ENCODE results near the gene WSCD1. TPM values are rescaled to one million over a fixed set of nuclear protein-coding genes. Genes with fewer than 3 reads are reported as not detected.

The WSCD1 gene
- total and polyA plus RNA-seq, 2 of the 4 experiments (the other 2 are of a cell fraction), result 0.07 TPM; not detected in 1

GRCh38 chr17:6097005-6097279 lies 26.8 kb downstream of the WSCD1 start:
- H2BK20ac ChIP-seq (ENCODE audit: low read depth, low read length), result no peak overlapping the region
- no peak overlapping the region for H3K18ac ChIP-seq (ENCODE audit: low read depth, low read length)
- no peaks in the 10 kb centered on the region for H3K4me1 ChIP-seq (ENCODE audit: control insufficient read depth, insufficient read depth, low read length)
- no peak overlapping the region for H2BK15ac ChIP-seq (ENCODE audit: low read depth, low read length)
- ATAC-seq (ENCODE audit: low read depth) (no peak), DNase-seq (no peak)
- ChIA-PET POLR2A (ENCODE audit: unreplicated experiment) (no interaction called here), CTCF (no interaction called here)
- TF ChIP-seq POLR2A (IDR thresholded peaks at IDR 0.05; ENCODE audit: low read depth, low read length) (no peak), NFE2L2 (IDR thresholded peaks at IDR 0.05; ENCODE audit: low read depth, low read length) (no peak), MXI1 (IDR thresholded peaks at IDR 0.05; ENCODE audit: borderline replicate concordance, low read depth, low read length) (no peak), MAFK (IDR thresholded peaks at IDR 0.05; ENCODE audit: low read depth, low read length) (no peak), MAZ (IDR thresholded peaks at IDR 0.05; ENCODE audit: borderline replicate concordance, low read depth, low read length) (no peak), RFX5 (IDR thresholded peaks at IDR 0.05; ENCODE audit: low read depth, low read length) (no peak), BHLHE40 (IDR thresholded peaks at IDR 0.05; ENCODE audit: low read depth, low read length) (no peak), FOS (IDR thresholded peaks at IDR 0.05; ENCODE audit: low read depth, low read length) (no peak), SMC3 (IDR thresholded peaks at IDR 0.05; ENCODE audit: low read depth, low read length) (no peak), CEBPB (IDR thresholded peaks at IDR 0.05; ENCODE audit: low read depth, low read length) (no peak), RCOR1 (IDR thresholded peaks at IDR 0.05; ENCODE audit: insufficient replicate concordance, low read length) (no peak), RAD21 (IDR thresholded peaks at IDR 0.05; ENCODE audit: low read length) (no peak), CHD1 (IDR thresholded peaks at IDR 0.05; ENCODE audit: low read depth, low read length) (no peak)
- TF ChIP-seq, protein P1, sequence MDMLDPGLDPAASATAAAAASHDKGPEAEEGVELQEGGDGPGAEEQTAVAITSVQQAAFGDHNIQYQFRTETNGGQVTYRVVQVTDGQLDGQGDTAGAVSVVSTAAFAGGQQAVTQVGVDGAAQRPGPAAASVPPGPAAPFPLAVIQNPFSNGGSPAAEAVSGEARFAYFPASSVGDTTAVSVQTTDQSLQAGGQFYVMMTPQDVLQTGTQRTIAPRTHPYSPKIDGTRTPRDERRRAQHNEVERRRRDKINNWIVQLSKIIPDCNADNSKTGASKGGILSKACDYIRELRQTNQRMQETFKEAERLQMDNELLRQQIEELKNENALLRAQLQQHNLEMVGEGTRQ (IDR thresholded peaks at IDR 0.05; ENCODE audit: low read depth, low read length), result no peak
- TF ChIP-seq, protein P2, sequence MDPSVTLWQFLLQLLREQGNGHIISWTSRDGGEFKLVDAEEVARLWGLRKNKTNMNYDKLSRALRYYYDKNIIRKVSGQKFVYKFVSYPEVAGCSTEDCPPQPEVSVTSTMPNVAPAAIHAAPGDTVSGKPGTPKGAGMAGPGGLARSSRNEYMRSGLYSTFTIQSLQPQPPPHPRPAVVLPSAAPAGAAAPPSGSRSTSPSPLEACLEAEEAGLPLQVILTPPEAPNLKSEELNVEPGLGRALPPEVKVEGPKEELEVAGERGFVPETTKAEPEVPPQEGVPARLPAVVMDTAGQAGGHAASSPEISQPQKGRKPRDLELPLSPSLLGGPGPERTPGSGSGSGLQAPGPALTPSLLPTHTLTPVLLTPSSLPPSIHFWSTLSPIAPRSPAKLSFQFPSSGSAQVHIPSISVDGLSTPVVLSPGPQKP (IDR thresholded peaks at IDR 0.05; ENCODE audit: borderline replicate concordance, low read depth, low read length), result no peak
- TF ChIP-seq, protein P3, sequence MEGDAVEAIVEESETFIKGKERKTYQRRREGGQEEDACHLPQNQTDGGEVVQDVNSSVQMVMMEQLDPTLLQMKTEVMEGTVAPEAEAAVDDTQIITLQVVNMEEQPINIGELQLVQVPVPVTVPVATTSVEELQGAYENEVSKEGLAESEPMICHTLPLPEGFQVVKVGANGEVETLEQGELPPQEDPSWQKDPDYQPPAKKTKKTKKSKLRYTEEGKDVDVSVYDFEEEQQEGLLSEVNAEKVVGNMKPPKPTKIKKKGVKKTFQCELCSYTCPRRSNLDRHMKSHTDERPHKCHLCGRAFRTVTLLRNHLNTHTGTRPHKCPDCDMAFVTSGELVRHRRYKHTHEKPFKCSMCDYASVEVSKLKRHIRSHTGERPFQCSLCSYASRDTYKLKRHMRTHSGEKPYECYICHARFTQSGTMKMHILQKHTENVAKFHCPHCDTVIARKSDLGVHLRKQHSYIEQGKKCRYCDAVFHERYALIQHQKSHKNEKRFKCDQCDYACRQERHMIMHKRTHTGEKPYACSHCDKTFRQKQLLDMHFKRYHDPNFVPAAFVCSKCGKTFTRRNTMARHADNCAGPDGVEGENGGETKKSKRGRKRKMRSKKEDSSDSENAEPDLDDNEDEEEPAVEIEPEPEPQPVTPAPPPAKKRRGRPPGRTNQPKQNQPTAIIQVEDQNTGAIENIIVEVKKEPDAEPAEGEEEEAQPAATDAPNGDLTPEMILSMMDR (conservative IDR thresholded peaks at IDR 0.05; ENCODE audit: low read depth, low read length), result no peak
- H3K27me3 ChIP-seq (ENCODE audit: control insufficient read depth, insufficient read depth, low read length), result no peaks in the 10 kb centered on the region
- no peak overlapping the region for H3K4ac ChIP-seq (ENCODE audit: low read depth, low read length)
- H4K5ac ChIP-seq (ENCODE audit: low read depth, low read length), result no peak overlapping the region
- H2BK5ac ChIP-seq (ENCODE audit: low read depth, low read length, poor library complexity, severe bottlenecking), result no peak overlapping the region
- H3K27ac ChIP-seq (ENCODE audit: insufficient read depth, low read length), result no peak overlapping the region
- dilution Hi-C loops (cut with HindIII; ENCODE audit: low sequenced_read_pairs, unreplicated experiment), result no loop called here
- H3K79me1 ChIP-seq (ENCODE audit: low read depth in 1 of 2, low read length in 2 of 2), result no peaks in the 10 kb centered on the region
- no peak overlapping the region for H4K91ac ChIP-seq (ENCODE audit: insufficient read depth, low read depth, low read length)
- H2AK5ac ChIP-seq (ENCODE audit: low read depth, low read length), result no peak overlapping the region
- in situ Hi-C loops (cut with MboI; ENCODE audit: low sequenced_read_pairs), result no loop called here
- no peaks in the 10 kb centered on the region for H3K9me1 ChIP-seq (ENCODE audit: insufficient read depth, low read length)
- no peak overlapping the region for H2AFZ ChIP-seq (replicated peaks; ENCODE audit: low read length, poor library complexity)
- H4K20me1 ChIP-seq (ENCODE audit: insufficient read depth, low read length), result no peaks in the 10 kb centered on the region
- H3K4me2 ChIP-seq (ENCODE audit: low read depth, low read length), result no peak overlapping the region
- H2BK120ac ChIP-seq (ENCODE audit: low read depth, low read length), result no peak overlapping the region
- no peak overlapping the region for H3K23ac ChIP-seq (ENCODE audit: low read depth, low read length)
- no peak overlapping the region for H4K8ac ChIP-seq (ENCODE audit: low read depth in 2 of 2, low read length in 2 of 2)
- H3K56ac ChIP-seq (ENCODE audit: extremely low read depth, insufficient read depth, low read length), result no peak overlapping the region
- no TSS peak for BruUV-seq (replicated peaks)
- no peaks in the 10 kb centered on the region for H3K36me3 ChIP-seq (ENCODE audit: control insufficient read depth, insufficient read depth, low read length)
- H3K14ac ChIP-seq (replicated peaks; ENCODE audit: low read depth, low read length), result no peak overlapping the region
- H3K4me3 ChIP-seq (ENCODE audit: insufficient read depth, low read depth, low read length), result no peak overlapping the region
- H3K9me3 ChIP-seq (ENCODE audit: control insufficient read depth, insufficient read depth, low read length), result peaks cover 8% of the 10 kb centered on the region; the same call in 1 of the 2 replicates
- H2AK9ac ChIP-seq (replicated peaks; ENCODE audit: low read depth, low read length, poor library complexity), result no peak overlapping the region
- intact Hi-C loops (cut with micrococcal nuclease), result no loop called here
- H3K9ac ChIP-seq (ENCODE audit: low read depth, low read length), result no peak overlapping the region
- WGBS, 2 experiments (ENCODE audit: extremely low coverage in 2 of 2, insufficient read length in 1 of 2), result 60% methylated on average over 1 of the region's 10 CpGs; no CpG with 5 or more reads in 1 of the 2 experiments

All from IMR-90 (cell line).